Mesodermal cell (in vitro differentiated cells): ENCODE data around the gene MAN2A1.
A peak's percentile ranks its signal among the peaks of the same experiment; 100 is the strongest.

Experiments used
- H3K27ac ChIP-seq: 2 replicates; pipeline ENCODE4 v1.7.0; 2013; ENCODE audit warnings: mild to moderate bottlenecking, low read depth, low read length, moderate library complexity; ENCODE audit not compliant: severe bottlenecking
- H3K36me3 ChIP-seq: 2 replicates; pipeline ENCODE4 v1.7.1; 2013; ENCODE audit warnings: mild to moderate bottlenecking, low read length, moderate library complexity; ENCODE audit not compliant: control insufficient read depth, insufficient read depth
- H3K4me1 ChIP-seq: one replicate; pipeline ENCODE4 v1.7.1; 2013; ENCODE audit warnings: mild to moderate bottlenecking, low read length; ENCODE audit not compliant: insufficient read depth, control insufficient read depth, poor library complexity, severe bottlenecking
- H3K4me3 ChIP-seq: 2 replicates; pipeline ENCODE4 v1.7.0; 2013; ENCODE audit warnings: low read length, control low read depth, mild to moderate bottlenecking; ENCODE audit not compliant: insufficient read depth, poor library complexity, severe bottlenecking; ENCODE audit errors: extremely low read depth
- H3K9me3 ChIP-seq: 2 replicates; pipeline ENCODE4 v1.7.1; 2013; ENCODE audit warnings: mild to moderate bottlenecking, low read length, moderate library complexity; ENCODE audit not compliant: control insufficient read depth
- WGBS, 2 experiments: methylation state at CpG; one replicate each; pipeline ENCODE4 v1.1.5; 2013; ENCODE audit warnings: missing lambda C conversion rate in 2 of 2; ENCODE audit not compliant: insufficient coverage in 2 of 2; 5-methylcytosine and 5-hydroxymethylcytosine counted together

The MAN2A1 gene

GRCh38 chr5:109844695-109845094, 155.0 kb downstream of the MAN2A1 start:
- no peak overlapping the region for H3K27ac ChIP-seq
- H3K36me3 ChIP-seq, result peaks cover 79% of the 10 kb centered on the region
- no peak overlapping the region for H3K4me3 ChIP-seq
- WGBS, 2 experiments, result 0 to 50% methylated on average over 1 to 2 of the region's 4 CpGs
- H3K4me1 ChIP-seq, result no peaks in the 10 kb centered on the region
- peaks cover under 1% of the 10 kb centered on the region for H3K9me3 ChIP-seq

GRCh38 chr5:109848130-109848529, 158.4 kb downstream of the MAN2A1 start:
- 94 to 98% methylated on average over 3 of the region's 3 CpGs for WGBS, 2 experiments
- peaks cover 73% of the 10 kb centered on the region for H3K36me3 ChIP-seq

GRCh38 chr5:109849478-109850088, 159.9 kb downstream of the MAN2A1 start:
- Histone ChIP-seq H3K4me1 (no peaks in the 10 kb centered on the region), H3K4me3 (no peak overlapping the region), H3K36me3 (peaks cover 74% of the 10 kb centered on the region), H3K9me3 (peaks cover 4% of the 10 kb centered on the region), H3K27ac (no peak overlapping the region)
- 85 to 100% methylated on average over 4 of the region's 4 CpGs for WGBS, 2 experiments

More at GRCh38 chr5:109848130-109848529, 158.4 kb downstream of the MAN2A1 start:
- no peaks in the 10 kb centered on the region for H3K4me1 ChIP-seq
- peaks cover 4% of the 10 kb centered on the region for H3K9me3 ChIP-seq
- H3K4me3 ChIP-seq, result no peak overlapping the region
- H3K27ac ChIP-seq, result no peak overlapping the region

- no peak overlapping the region for H3K27ac ChIP-seq
- H3K4me1 ChIP-seq, result no peaks in the 10 kb centered on the region
- no CpG with 5 or more reads among the region's 1 CpG for WGBS, 2 experiments
- H3K9me3 ChIP-seq, result peaks cover 4% of the 10 kb centered on the region
- H3K4me3 ChIP-seq, result no peak overlapping the region
- peaks cover 69% of the 10 kb centered on the region for H3K36me3 ChIP-seq
These were observed 162.8 kb downstream of the MAN2A1 start for GRCh38 chr5:109852371-109853155.

GRCh38 chr5:109853377-109853776, 163.7 kb downstream of the MAN2A1 start:
- peaks cover 73% of the 10 kb centered on the region for H3K36me3 ChIP-seq
- no peak overlapping the region for H3K27ac ChIP-seq
- no peaks in the 10 kb centered on the region for H3K4me1 ChIP-seq
- no peak overlapping the region for H3K4me3 ChIP-seq
- 70 to 85% methylated on average over 2 of the region's 3 CpGs for WGBS, 2 experiments
- peaks cover 4% of the 10 kb centered on the region for H3K9me3 ChIP-seq

- Histone ChIP-seq H3K27ac (no peak overlapping the region), H3K4me1 (no peaks in the 10 kb centered on the region), H3K4me3 (no peak overlapping the region), H3K9me3 (no peaks in the 10 kb centered on the region), H3K36me3 (peaks cover 70% of the 10 kb centered on the region)
- no CpG with 5 or more reads among the region's 1 CpG for WGBS, 2 experiments
These were observed 165.3 kb downstream of the MAN2A1 start for GRCh38 chr5:109855056-109855455.

GRCh38 chr5:109857405-109858031, 167.8 kb downstream of the MAN2A1 start:
- Histone ChIP-seq H3K36me3 (peaks cover 78% of the 10 kb centered on the region), H3K4me3 (no peak overlapping the region), H3K27ac (no peak overlapping the region), H3K9me3 (no peaks in the 10 kb centered on the region), H3K4me1 (peaks cover 2% of the 10 kb centered on the region)
- 86 to 99% methylated on average over 5 to 6 of the region's 8 CpGs for WGBS, 2 experiments

GRCh38 chr5:109859537-109859936, 169.8 kb downstream of the MAN2A1 start:
- no peaks in the 10 kb centered on the region for H3K9me3 ChIP-seq
- no peak overlapping the region for H3K27ac ChIP-seq
- peaks cover 22% of the 10 kb centered on the region for H3K4me1 ChIP-seq
- peaks cover 72% of the 10 kb centered on the region for H3K36me3 ChIP-seq
- H3K4me3 ChIP-seq, result no peak overlapping the region

- Histone ChIP-seq H3K36me3 (peaks cover 67% of the 10 kb centered on the region), H3K27ac (no peak overlapping the region), H3K9me3 (no peaks in the 10 kb centered on the region), H3K4me3 (no peak overlapping the region), H3K4me1 (peaks cover 47% of the 10 kb centered on the region)
- 100% methylated on average over 2 of the region's 2 CpGs; no CpG with 5 or more reads in 1 of the 2 experiments for WGBS, 2 experiments
These were observed 172.6 kb downstream of the MAN2A1 start for GRCh38 chr5:109862301-109862700.

GRCh38 chr5:109863752-109864151, 174.0 kb downstream of the MAN2A1 start:
- Histone ChIP-seq H3K27ac (peak overlapping the region; percentile 46), H3K36me3 (peaks cover 63% of the 10 kb centered on the region), H3K4me3 (no peak overlapping the region), H3K9me3 (no peaks in the 10 kb centered on the region), H3K4me1 (peaks cover 47% of the 10 kb centered on the region)
- 80% methylated on average over 1 of the region's 1 CpG; no CpG with 5 or more reads in 1 of the 2 experiments for WGBS, 2 experiments
